Activated T-helper 1 cell treated with Interleukin-2 at 50 U/mL for 16 hours (primary cell): ENCODE measurements around the gene ABTB2.
"Not testable (repeated sequence)": the region's sequence is repeated elsewhere in the genome, so short reads cannot be mapped to it uniquely, and the experiment has no call there.

Source experiments
- DNase-seq: peaks from one replicate; pipeline ENCODE4 v3.0.0-alpha.2; 2020; ENCODE audit warnings: low read depth

Gene ABTB2

GRCh38 chr11:34357701-34358257 is at the start of gene ABTB2:
Gene ABTB2, minus strand, starts transcription at chr11:34358010.
- peak; percentile 93 for DNase-seq

DNA sequence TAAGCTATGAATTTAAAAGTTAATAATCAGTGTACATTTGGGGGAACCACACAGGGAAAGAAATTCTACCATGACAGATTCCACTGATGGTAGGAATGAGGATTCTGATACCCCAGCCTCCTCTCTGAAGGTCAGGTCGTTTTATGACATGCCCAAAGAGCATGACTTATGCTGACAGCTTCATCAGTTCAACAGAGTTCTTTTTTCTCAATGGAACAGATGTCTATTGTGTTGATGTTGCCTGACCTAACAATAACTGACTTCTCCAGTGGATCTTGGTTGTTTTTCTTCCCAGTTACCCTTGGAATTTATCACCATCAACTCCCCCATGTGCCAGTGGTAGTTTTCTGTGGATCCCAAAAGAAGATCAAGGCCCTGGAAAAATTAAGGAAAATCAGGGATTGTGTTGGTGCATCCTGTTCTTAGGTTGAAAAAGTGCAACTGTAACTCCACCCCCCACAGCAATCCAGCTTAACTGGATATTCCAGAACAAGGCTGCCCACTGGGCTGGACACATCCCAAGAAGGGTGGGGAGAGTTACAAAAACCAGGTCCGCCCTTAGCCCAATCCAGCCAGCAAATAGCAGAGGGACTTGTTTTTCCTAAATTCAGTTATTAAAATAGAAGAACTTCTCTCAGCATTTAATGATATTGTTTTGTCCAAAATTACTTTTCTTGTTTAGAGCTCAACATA is 49.5 kb upstream of the ABTB2 start:
- DNase-seq, result no peak

- DNase-seq, result no peak
Observed at GRCh38 chr11:34406413-34406812, 48.6 kb upstream of the ABTB2 start.

GRCh38 chr11:34405079-34405858 is 47.5 kb upstream of the ABTB2 start:
- DNase-seq, result no peak

- DNase-seq, result no peak
Observed at GRCh38 chr11:34404280-34404679, 46.5 kb upstream of the ABTB2 start.

- no peak for DNase-seq
Observed at GRCh38 chr11:34403431-34403830, 45.6 kb upstream of the ABTB2 start.

- DNase-seq, result no peak
Observed at GRCh38 chr11:34397811-34398210, 40.0 kb upstream of the ABTB2 start.

DNA sequence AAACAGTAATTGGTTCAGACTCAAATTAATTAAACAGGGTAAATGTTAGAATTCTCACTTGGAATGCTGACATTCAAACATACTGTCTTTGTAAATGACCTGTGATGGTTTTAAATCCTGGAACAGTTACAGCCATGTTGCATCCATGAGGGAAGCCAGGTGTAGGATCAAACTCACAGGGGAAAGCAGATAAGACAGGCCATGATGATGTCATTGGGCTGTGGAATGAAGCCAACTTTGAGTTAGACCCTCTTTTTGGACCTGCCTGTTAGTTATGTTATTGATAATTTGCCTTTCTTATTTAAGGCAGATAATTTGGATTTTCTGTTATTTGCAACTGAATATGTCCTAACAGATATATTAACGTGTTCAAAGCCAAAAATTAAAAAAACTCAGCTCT is 39.3 kb upstream of the ABTB2 start:
- no peak for DNase-seq

- DNase-seq, result no peak
Observed at GRCh38 chr11:34395916-34396550, 38.2 kb upstream of the ABTB2 start.

GRCh38 chr11:34394771-34395300 is 37.0 kb upstream of the ABTB2 start:
- no peak for DNase-seq

DNA sequence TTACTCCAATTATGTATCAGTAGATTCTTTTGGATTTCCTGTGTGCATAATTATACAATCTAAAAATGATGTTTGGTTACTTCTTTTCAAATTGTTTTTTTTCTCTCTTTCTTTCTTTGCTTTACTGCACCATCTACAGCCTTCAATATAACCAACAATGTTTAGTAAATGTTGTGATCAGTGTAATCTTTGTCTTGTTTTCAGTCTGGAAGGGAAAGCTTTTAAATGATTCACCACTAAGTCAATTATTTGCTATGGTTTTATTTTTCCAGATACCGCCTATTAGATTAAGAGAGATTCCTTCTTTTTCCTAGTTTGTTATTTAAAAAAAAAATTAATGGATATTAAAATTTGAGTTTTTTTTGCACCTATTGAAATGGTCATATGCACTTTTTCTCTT is 29.8 kb upstream of the ABTB2 start:
- DNase-seq, result no peak

- DNase-seq, result not testable (repeated sequence)
Observed at GRCh38 chr11:34386356-34386755, 28.5 kb upstream of the ABTB2 start.

DNA sequence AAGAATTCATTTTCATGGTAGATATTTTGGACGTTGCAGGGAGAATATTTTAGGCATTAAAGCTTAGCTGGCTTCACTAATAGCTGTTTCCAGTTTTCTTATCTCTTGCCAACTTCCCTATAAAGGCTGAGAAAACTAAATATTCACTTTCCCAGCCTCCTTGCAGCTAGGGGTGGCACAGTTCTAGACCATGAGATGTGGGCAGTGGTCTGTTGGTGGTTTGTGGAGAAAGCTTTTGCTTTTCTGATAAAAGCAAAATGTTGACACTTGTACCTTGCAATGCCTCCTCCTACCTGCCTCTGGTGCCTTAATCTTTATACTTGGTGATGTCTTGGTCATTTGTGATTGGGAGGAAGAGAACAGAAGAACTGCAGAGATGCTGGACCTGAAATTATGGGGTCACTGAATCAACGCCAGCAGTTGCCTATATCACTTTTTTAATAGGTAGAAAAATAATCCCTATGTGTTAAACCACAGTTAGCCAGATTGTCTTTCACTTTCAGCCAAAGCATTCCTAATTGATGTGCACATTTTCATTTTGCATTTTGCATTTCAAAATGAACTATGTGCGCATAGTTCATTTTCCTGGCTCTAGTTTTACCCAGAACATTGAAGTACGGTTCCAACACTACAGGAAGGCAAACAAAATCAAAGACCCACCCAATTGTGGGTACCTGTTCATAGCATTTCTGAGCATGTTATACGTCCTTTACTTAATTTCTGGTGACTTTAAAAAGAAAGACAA is 24.9 kb upstream of the ABTB2 start:
- no peak for DNase-seq

GRCh38 chr11:34381775-34382174 is 24.0 kb upstream of the ABTB2 start:
- DNase-seq, result no peak

- DNase-seq, result no peak
Observed at GRCh38 chr11:34380696-34381095, 22.9 kb upstream of the ABTB2 start.

DNA sequence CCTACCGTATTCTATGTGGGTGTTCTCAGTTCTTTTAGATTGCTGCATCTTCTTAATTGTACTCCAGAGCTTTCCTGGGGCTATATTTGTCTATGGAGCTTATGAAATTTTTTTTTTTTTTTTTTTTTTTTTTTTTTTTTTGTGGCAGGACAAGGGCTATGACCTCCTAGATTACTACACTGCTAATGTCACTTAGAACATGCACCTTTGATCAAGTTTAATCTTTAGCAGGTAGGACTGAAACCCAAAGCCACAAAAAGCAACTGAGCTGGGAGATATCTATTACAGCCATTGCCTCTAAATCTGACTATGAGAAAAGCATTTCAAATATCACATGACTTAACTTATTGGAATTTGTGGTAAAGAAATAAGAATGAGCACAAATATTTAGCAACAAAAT is 21.7 kb upstream of the ABTB2 start:
- no peak for DNase-seq

- DNase-seq, result no peak
Observed at GRCh38 chr11:34379079-34379478, 21.3 kb upstream of the ABTB2 start.

GRCh38 chr11:34373727-34374126 is 15.9 kb upstream of the ABTB2 start:
- no peak for DNase-seq

GRCh38 chr11:34366522-34366921 is 8.7 kb upstream of the ABTB2 start:
- no peak for DNase-seq

GRCh38 chr11:34364102-34364501 is 6.3 kb upstream of the ABTB2 start:
- no peak for DNase-seq

- no peak for DNase-seq
Observed at GRCh38 chr11:34363363-34364084, 5.7 kb upstream of the ABTB2 start.
